Measurements from ENCODE around the gene BBS4.
A peak's percentile ranks its signal among the peaks of the same experiment; 100 is the strongest.
"Not testable (repeated sequence)": the region's sequence is repeated elsewhere in the genome, so short reads cannot be mapped to it uniquely, and the experiment has no call there.

The BBS4 gene

DNA sequence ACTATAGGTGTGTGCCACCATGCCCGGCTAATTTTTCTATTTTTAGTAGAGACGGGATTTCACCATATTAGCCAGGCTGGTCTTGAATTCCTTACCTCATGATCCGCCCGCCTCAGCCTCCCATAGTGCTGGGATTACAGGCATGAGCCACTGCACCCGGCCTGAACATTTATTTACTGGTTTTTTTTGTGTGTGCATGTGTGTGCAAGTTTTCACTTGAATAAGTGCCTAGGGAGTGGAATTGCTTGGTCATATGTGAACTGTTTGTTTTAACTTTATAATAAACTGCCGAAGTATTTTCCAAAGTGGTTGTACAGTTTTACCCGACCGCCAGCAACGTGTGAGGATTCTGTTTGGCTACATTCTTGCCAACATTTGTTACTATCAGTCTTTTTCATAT is 14.1 kb downstream of the BBS4 start:
- DNase-seq: no peak

- no peak for DNase-seq
Measured at GRCh38 chr15:72706266-72706665, 20.3 kb downstream of the BBS4 start.

DNA sequence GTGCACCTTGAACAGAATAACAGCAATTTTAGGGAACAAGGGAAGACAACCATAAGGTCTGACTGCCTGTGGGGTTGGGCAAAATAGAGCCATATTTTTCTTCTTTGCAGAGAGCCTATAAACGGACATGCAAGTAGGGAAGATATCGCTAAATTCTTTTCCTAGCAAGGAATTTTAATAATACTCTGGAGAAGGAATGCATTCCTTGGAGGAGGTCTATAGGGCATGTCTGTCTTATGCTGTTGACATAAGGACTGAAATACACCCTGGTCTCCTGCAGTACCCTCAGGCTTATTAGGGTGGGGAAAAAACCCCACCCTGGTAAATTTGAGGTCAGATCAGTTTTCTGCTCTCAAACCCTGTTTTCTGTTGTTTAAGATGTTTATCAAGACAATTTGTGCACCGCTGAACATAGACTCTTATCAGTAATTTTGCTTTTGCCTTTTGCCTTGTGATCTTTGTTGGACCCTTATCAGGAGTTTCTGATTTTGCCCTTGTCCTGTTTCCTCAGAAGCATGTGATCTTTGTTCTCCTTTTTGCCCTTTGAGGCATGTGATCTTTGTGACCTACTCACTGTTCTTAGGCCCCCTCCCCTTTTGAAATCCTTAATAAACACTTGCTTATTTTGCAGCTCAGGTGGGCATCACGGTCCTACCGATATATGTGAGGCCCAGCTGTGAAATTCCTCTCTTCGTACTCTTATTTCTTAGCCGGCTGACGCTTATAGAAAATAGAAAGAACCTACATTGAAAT is 22.7 kb downstream of the BBS4 start:
- DNase-seq: peak in 1 of 2 donors; percentile 2

DNA sequence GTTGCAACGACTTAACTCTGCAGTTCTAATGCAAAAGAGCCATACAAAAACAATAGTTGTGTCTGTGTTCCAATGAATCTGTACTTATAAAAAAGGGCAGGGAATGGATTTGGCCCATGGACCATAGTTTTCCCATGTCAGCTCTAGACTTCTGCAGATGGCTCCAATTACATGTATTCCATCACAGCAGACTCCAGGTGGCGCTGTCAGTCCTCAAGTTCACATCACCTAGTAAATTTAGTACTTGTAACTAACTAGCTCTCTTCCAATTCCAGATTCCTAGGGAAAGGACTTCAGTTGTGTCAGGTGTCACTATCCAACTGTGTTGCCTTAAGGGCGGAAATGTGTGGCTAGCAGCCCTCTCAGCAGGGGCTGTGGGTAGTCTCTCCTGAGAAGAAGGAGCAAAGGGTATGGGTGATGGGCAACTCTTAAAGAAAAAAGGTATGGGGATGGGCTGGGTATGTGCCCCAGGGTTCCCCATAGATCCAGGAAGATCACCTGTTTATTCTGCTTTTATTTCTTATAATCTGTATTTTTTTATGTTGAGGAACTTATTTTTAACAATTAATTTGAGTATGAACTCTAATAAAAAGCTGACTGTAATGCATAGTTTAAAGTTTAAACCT is 36.2 kb downstream of the BBS4 start:
- peak; percentile 62 to 73 for DNase-seq

DNA sequence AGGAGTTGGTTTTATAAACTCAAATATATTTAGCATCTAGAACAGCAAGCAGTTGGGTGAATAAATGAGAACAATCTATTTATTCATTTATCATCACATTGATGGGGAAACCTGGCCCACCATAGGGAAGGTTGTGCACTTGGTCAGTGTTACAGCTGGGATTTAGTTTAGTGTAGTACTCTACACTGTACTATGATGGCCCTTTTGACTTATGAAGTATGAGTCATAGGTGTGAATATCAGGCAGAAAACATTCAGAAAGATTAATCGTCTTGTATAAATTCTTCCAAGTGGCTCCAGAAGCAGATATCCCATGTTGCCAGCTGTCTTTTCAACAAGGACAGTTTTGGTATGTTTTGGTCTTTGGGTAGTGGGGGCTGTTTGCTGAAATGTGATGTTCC is 38.0 kb downstream of the BBS4 start:
- no peak for DNase-seq

- no peak for DNase-seq
Measured at GRCh38 chr15:72725446-72725845, 39.4 kb downstream of the BBS4 start.

DNA sequence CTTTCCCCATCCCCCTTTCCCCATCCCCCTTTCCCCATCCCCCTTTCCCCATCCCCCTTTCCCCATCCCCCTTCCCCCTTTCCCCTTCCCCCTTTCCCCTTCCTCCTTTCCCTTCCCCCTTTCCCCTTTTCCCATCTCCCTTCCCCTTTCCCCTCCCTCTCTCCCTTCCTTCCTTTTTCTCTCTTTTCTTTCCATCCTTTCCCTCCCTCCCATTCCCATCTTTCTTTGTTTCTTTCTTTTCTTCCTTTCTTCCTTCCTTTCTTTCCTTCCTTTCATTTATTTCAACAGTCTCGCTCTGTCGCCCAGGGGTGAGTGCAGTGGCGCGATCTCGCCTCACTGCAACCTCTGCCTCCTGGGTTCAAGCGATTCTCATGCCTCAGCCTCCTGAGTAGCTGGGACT is 39.8 kb downstream of the BBS4 start:
- DNase-seq: not testable (repeated sequence)

GRCh38 chr15:72727154-72727553 is 41.1 kb downstream of the BBS4 start:
- no peak for DNase-seq

GRCh38 chr15:72728249-72728648 is 42.2 kb downstream of the BBS4 start:
- DNase-seq: not testable (repeated sequence)

- no peak for DNase-seq
Measured at GRCh38 chr15:72728821-72729220, 42.8 kb downstream of the BBS4 start.

GRCh38 chr15:72732086-72732485 is 46.1 kb downstream of the BBS4 start:
- DNase-seq: no peak

DNA sequence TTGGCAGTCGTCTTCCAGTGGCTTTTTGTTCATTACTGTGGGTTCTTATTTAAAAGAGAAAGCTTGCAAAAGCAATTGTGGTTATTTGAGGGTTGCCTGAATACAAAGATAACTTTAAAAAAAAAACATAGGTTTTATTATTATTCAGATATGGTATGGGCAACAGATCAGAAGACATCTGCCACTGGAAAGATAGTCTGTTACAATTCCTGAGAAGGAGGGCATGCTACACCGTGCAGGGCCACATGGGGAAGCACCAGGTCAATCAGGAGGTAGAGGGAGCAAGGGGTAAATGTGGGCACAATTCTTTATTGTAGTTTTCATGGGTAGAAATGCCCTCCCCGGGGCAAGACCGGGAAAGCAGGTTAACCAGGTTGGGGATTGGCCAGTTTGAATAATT is 46.5 kb downstream of the BBS4 start:
- no peak for DNase-seq

DNA sequence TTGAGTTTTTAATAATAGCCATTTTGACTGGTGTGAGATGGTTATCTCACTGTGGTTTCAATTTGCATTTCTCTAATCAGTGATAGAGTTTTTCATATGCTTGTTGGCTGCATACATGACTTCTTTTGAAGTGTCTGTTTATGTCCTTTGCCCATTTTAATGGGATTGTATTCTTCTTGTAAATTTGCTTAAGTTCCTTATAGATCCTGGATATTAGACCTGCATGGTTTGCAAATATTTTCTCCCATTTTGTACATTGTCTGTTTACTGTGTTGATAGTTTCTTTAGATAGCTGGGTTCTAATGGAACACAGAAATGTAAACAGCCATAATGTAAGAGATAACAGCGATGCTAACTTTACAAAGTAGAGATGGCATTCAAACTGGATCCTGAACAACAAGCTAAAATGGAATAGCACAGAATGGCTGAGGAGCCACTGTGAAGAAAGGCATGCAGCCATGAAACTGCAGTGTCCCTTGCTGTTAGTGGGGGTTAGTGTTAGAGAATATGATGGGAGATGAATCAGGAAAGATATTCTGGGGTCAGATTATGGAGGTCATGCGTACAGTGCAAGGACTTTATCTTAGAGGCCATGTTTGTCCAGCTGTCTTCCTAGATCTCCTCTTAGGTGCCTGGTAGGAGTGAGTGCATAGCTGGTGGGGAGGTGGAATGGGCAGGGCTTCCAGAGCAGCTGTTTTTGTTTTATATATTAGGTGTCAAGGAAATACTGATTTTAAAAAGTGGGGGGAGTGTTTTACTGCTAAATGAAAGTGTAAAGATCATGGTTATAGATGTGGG is 48.1 kb downstream of the BBS4 start:
- DNase-seq: no peak

DNA sequence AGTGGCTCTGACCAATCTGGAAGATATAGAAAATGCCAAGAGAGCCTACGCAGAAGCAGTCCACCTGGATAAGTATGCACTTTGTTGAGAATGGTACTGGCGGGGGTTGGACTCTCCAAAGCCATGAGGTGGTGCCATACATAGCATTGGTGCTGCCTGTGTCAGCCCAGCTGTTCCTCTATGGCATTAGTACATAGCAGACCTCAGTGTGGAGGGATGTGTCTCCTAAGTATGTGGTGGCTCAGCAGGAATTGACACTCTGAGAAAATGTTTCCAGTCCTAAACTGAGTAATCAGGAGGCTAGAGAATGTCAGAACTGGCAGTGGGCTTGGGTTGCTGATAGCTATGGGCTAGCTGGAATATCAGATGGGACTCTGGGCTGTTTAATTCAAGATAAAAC is 49.1 kb downstream of the BBS4 start:
- DNase-seq: no peak

GRCh38 chr15:72737061-72737460 is 51.1 kb downstream of the BBS4 start:
- no peak for DNase-seq

- DNase-seq: no peak
Measured at GRCh38 chr15:72737723-72738122, 51.7 kb downstream of the BBS4 start.

GRCh38 chr15:72740219-72740618 is 54.2 kb downstream of the BBS4 start:
- no peak for DNase-seq

DNA sequence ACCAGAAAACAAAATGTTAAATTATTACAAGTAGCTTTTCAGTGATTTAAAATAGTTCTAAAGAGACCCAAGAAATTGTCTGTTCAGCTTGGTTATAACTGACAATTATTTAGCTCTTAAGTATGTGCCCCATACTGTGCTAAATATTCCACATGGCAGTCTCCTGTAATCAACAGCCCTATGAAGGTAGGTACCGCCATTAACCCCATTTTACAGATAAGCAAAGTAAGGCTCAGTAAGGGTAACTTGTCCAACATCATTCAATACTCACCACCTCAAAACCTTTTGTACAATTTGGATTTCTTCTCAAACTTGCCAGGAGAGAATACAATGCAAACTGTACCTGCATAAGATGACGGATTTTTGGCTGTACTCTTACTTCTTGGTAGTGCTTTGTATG is 63.7 kb downstream of the BBS4 start:
- no peak for DNase-seq

DNA sequence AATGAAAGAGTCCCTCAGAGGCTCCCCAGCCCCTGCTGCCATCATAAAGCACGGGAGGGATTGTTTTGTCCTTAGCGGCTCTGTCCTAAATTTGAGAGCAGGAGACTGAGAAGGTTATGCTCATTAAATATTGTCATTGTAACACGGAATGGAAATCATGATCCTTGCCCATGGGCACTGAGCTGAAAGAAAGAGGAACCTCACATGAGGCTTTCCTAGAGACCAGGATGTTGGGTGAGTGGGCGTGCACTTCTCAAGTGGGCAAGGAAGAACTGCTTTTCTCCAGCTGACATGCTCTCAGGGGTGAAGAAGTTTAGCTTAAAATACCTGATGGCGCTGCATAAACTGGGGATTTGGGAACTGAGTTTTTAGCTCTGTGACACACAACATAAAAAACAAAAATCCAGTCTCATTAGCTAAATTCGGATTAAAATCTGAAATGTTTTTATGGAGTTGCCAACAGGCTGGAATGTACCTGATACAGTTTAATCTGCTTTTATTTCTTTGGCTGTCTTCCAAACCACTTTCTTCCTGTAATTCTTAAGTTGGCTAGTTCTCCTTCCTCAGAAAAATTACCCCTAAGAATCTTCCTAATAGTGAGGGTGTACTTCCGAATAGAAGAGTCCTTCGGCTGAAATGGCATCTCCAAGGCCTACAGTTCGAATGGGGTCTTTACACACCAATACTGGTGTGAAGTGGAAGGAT is 65.9 kb downstream of the BBS4 start:
- peak; percentile 90 to 94 for DNase-seq

- no peak for DNase-seq
Measured at GRCh38 chr15:72754096-72754495, 68.1 kb downstream of the BBS4 start.

GRCh38 chr15:72758182-72758581 is 72.2 kb downstream of the BBS4 start:
- no peak for DNase-seq

- no peak for DNase-seq
Measured at GRCh38 chr15:72760590-72761260, 74.7 kb downstream of the BBS4 start.
